ENCODE data around the gene TREX2. TPM values are rescaled to one million over a fixed set of nuclear protein-coding genes. Genes with fewer than 3 reads are reported as not detected.

Gene TREX2
- polyA plus RNA-seq, 1 donor from 2014 or later, result not detected

- H4K20me1 ChIP-seq (ENCODE audit: insufficient read depth), result no peaks in the 10 kb centered on the region
- no peaks in the 10 kb centered on the region for H3K27me3 ChIP-seq (ENCODE audit: insufficient read depth, low read depth, low read length)
- H3K9me3 ChIP-seq (ENCODE audit: low read length), result no peaks in the 10 kb centered on the region
- H3K36me3 ChIP-seq (ENCODE audit: insufficient read depth, low read length), result no peaks in the 10 kb centered on the region
- TF ChIP-seq RAD21 (conservative IDR thresholded peaks at IDR 0.05) (no peak), SMC3 (conservative IDR thresholded peaks at IDR 0.05; ENCODE audit: poor library complexity) (no peak), MXI1 (conservative IDR thresholded peaks at IDR 0.05; ENCODE audit: poor library complexity, severe bottlenecking) (no peak), REST (IDR thresholded peaks at IDR 0.05; ENCODE audit: borderline replicate concordance) (no peak), EZH2 (IDR thresholded peaks at IDR 0.05; ENCODE audit: borderline replicate concordance, insufficient read depth, low read length, poor library complexity, severe bottlenecking) (no peak), EP300 (conservative IDR thresholded peaks at IDR 0.05; ENCODE audit: poor library complexity, severe bottlenecking) (no peak), POLR2AphosphoS5 (IDR thresholded peaks at IDR 0.05) (no peak), TAF1 (IDR thresholded peaks at IDR 0.05; ENCODE audit: low read depth) (no peak)
- TF ChIP-seq, protein P1, sequence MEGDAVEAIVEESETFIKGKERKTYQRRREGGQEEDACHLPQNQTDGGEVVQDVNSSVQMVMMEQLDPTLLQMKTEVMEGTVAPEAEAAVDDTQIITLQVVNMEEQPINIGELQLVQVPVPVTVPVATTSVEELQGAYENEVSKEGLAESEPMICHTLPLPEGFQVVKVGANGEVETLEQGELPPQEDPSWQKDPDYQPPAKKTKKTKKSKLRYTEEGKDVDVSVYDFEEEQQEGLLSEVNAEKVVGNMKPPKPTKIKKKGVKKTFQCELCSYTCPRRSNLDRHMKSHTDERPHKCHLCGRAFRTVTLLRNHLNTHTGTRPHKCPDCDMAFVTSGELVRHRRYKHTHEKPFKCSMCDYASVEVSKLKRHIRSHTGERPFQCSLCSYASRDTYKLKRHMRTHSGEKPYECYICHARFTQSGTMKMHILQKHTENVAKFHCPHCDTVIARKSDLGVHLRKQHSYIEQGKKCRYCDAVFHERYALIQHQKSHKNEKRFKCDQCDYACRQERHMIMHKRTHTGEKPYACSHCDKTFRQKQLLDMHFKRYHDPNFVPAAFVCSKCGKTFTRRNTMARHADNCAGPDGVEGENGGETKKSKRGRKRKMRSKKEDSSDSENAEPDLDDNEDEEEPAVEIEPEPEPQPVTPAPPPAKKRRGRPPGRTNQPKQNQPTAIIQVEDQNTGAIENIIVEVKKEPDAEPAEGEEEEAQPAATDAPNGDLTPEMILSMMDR (IDR thresholded peaks at IDR 0.05; ENCODE audit: poor library complexity, severe bottlenecking), result no peak
- H2AFZ ChIP-seq (ENCODE audit: low read depth, low read length), result no peak overlapping the region
- H3K9me2 ChIP-seq (ENCODE audit: insufficient read depth, low read length), result no peaks in the 10 kb centered on the region
- no peak overlapping the region for H3K4me2 ChIP-seq (ENCODE audit: low read length)
- H3F3A ChIP-seq (ENCODE audit: insufficient read depth, low read length, poor library complexity, severe bottlenecking), result no peaks in the 10 kb centered on the region
- H3K4me3 ChIP-seq (ENCODE audit: low read length), result no peak overlapping the region
- no peaks in the 10 kb centered on the region for H3K79me2 ChIP-seq (replicated peaks; ENCODE audit: insufficient read depth, low read length)
- H3K27ac ChIP-seq (ENCODE audit: low read length), result no peak overlapping the region
- H3K9ac ChIP-seq (ENCODE audit: low read length), result no peak overlapping the region
Measured at GRCh38 chrX:153441296-153441695, 4.6 kb downstream of the TREX2 start.

DNA sequence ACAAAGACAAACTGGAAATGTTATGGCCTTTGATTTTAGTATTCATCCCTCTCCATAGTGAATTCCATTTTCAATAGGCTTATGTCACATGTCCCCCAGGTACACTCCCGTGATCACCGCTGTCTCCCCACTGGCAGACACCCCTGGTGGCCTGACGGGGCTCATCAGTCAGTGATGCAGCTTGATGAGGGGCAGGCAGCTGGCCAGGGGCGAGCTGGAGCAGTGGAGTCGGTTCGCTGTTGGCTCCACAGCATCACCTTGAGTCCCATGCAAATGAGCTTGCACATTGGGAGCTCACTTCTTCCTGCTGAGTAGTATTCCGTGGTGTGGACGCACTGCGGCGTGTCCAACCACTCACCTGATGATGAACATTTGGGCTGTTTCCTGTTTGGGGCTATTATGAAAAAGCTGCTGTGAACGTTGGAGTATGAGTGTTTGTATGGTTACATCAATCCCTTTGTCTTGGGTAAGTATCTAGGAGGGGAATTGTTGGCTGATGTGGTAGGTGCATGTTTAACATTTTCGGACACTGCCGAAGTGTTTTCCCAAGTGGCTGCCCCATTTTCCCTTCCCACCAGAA, 5.2 kb downstream of the TREX2 start:
- Histone ChIP-seq H3K9me2 (ENCODE audit: insufficient read depth, low read length) (no peaks in the 10 kb centered on the region), H3K27ac (ENCODE audit: low read length) (no peak overlapping the region), H3F3A (ENCODE audit: insufficient read depth, low read length, poor library complexity, severe bottlenecking) (no peaks in the 10 kb centered on the region), H3K9ac (ENCODE audit: low read length) (no peak overlapping the region), H3K4me2 (ENCODE audit: low read length) (no peak overlapping the region), H3K79me2 (replicated peaks; ENCODE audit: insufficient read depth, low read length) (no peaks in the 10 kb centered on the region), H4K20me1 (ENCODE audit: insufficient read depth) (no peaks in the 10 kb centered on the region), H3K4me3 (ENCODE audit: low read length) (no peak overlapping the region), H2AFZ (ENCODE audit: low read depth, low read length) (no peak overlapping the region), H3K36me3 (ENCODE audit: insufficient read depth, low read length) (no peaks in the 10 kb centered on the region), H3K9me3 (ENCODE audit: low read length) (no peaks in the 10 kb centered on the region), H3K27me3 (ENCODE audit: insufficient read depth, low read depth, low read length) (no peaks in the 10 kb centered on the region)
- no peak for TF ChIP-seq TAF1 (IDR thresholded peaks at IDR 0.05; ENCODE audit: low read depth)
- TF ChIP-seq EZH2 (IDR thresholded peaks at IDR 0.05; ENCODE audit: borderline replicate concordance, insufficient read depth, low read length, poor library complexity, severe bottlenecking), result no peak
- TF ChIP-seq POLR2AphosphoS5 (IDR thresholded peaks at IDR 0.05), result no peak
- TF ChIP-seq RAD21 (conservative IDR thresholded peaks at IDR 0.05), result no peak
- no peak for TF ChIP-seq SMC3 (conservative IDR thresholded peaks at IDR 0.05; ENCODE audit: poor library complexity)
- TF ChIP-seq MXI1 (conservative IDR thresholded peaks at IDR 0.05; ENCODE audit: poor library complexity, severe bottlenecking), result no peak
- TF ChIP-seq, protein P1 (IDR thresholded peaks at IDR 0.05; ENCODE audit: poor library complexity, severe bottlenecking), result no peak
- TF ChIP-seq REST (IDR thresholded peaks at IDR 0.05; ENCODE audit: borderline replicate concordance), result no peak
- TF ChIP-seq EP300 (conservative IDR thresholded peaks at IDR 0.05; ENCODE audit: poor library complexity, severe bottlenecking), result no peak
